HepG2 (cell line): ENCODE results near the gene GCNT4. TPM values are rescaled to one million over a fixed set of nuclear protein-coding genes. Genes with fewer than 3 reads are reported as not detected.

ENCODE experiments used
- ATAC-seq: fragments of 200-7000 bp; cut with Tn5 transposase; 3 replicates; pipeline ENCODE4 v1.9.1; 2020; ENCODE audit warnings: mild to moderate bottlenecking, moderate library complexity
- BruUV-seq: library from RNA; stranded (reverse); fragments of 400-500 nt; replicated peaks from 2 replicates; lab custom pipeline; 2021; lab: Mats Ljungman, UMichigan
- CTCF ChIA-PET: fragments of 300-600 bp; formaldehyde crosslinking; extraction: SDS; loops from one replicate; lab custom pipeline; 2021; ENCODE audit warnings: low total read pairs, inconsistent platforms, low intra/inter-chr PET ratio; lab: Yijun Ruan, JAX
- POLR2A ChIA-PET: fragments of 350-600 bp; sonication (Branson Sonifier 250); formaldehyde crosslinking; loops from one replicate; lab custom pipeline; 2020; ENCODE audit warnings: antibody characterized with exemption, inconsistent platforms; lab: Yijun Ruan, JAX
- DNase-seq: peaks from one replicate; pipeline ENCODE4 v3.0.0-alpha.2; 2015; ENCODE audit warnings: low spot score
- FAIRE-seq: peaks from 3 replicates; lab custom pipeline; 2011; peaks lifted over from hg19 to GRCh38; lab: Jason Lieb, UNC
- H2AFZ ChIP-seq: one replicate; pipeline ENCODE4 v1.6.1; 2011; ENCODE audit warnings: low read length, inconsistent platforms
- H3K27ac ChIP-seq: fragments of 300-600 bp; 3 replicates; pipeline ENCODE4 v1.8.0; 2011; ENCODE audit warnings: mixed run types, mild to moderate bottlenecking, mixed read lengths, low read length, inconsistent platforms; ENCODE audit not compliant: insufficient read depth; ENCODE audit errors: extremely low read length
- H3K27me3 ChIP-seq, 2 experiments: fragments of 200-600 bp in 1 of 2; 2 replicates in 1 of 2; 3 replicates in 1 of 2; pipeline versions ENCODE4 v1.6.0 to v1.8.0; 2011; ENCODE audit warnings: low read length in 2 of 2, mild to moderate bottlenecking in 2 of 2, moderate library complexity in 2 of 2, inconsistent platforms in 1 of 2; ENCODE audit not compliant: insufficient read depth in 2 of 2, control insufficient read depth in 1 of 2
- H3K36me3 ChIP-seq, 2 experiments: fragments of 200-600 bp in 1 of 2; replicated peaks in 1 of 2; 2 replicates in 1 of 2; 3 replicates in 1 of 2; pipeline versions ENCODE4 v1.5.1 to v1.8.0; 2011; ENCODE audit warnings: low read length in 2 of 2, inconsistent platforms in 1 of 2; ENCODE audit not compliant: insufficient read depth in 2 of 2, control insufficient read depth in 1 of 2
- H3K4me1 ChIP-seq: 2 replicates; pipeline ENCODE4 v1.5.1; 2012; ENCODE audit warnings: low read length, inconsistent platforms; ENCODE audit not compliant: insufficient read depth
- H3K4me2 ChIP-seq: 2 replicates; pipeline ENCODE4 v1.6.0; 2011; ENCODE audit warnings: low read depth, low read length, inconsistent platforms
- H3K4me3 ChIP-seq, 3 experiments: fragments of 200-600 bp in 1 of 3; sonication (generic), shearing (Covaris generic) in 1 of 3; replicated peaks in 1 of 3; 2 replicates each; pipeline ENCODE4 v1.5.1; 2011 to 2016; ENCODE audit warnings: low read length in 3 of 3, inconsistent platforms in 2 of 3, low read depth in 2 of 3, mild to moderate bottlenecking in 2 of 3, control low read depth in 1 of 3, mixed read lengths in 1 of 3; ENCODE audit not compliant: insufficient read depth in 1 of 3
- H3K79me2 ChIP-seq: one replicate; pipeline ENCODE4 v1.6.1; 2011; ENCODE audit warnings: low read length, inconsistent platforms; ENCODE audit not compliant: insufficient read depth
- H3K9ac ChIP-seq: 2 replicates; pipeline ENCODE4 v1.6.0; 2011; ENCODE audit warnings: mild to moderate bottlenecking, low read depth, low read length, inconsistent platforms; ENCODE audit not compliant: insufficient read depth
- H3K9me3 ChIP-seq: 2 replicates; pipeline ENCODE4 v1.5.1; 2012; ENCODE audit warnings: mild to moderate bottlenecking, low read length
- H4K20me1 ChIP-seq: 2 replicates; pipeline ENCODE4 v1.6.0; 2011; ENCODE audit warnings: inconsistent platforms, mild to moderate bottlenecking, low read length, moderate library complexity; ENCODE audit not compliant: insufficient read depth
- HES4 ChIP-seq: sonication (generic); formaldehyde crosslinking; IDR thresholded peaks from 2 replicates; pipeline ENCODE4 v1.9.0; 2021; ENCODE audit warnings: mild to moderate bottlenecking, missing genetic modification reagents, borderline replicate concordance
- HNRNPLL ChIP-seq: fragments of 200-400 bp; formaldehyde crosslinking; IDR thresholded peaks from 2 replicates; pipeline ENCODE4 v1.6.1; 2017; ENCODE audit warnings: mild to moderate bottlenecking, low read depth, low read length; ENCODE audit not compliant: poor library complexity, severe bottlenecking
- SMAD1 ChIP-seq: sonication (generic); formaldehyde crosslinking; IDR thresholded peaks from 2 replicates; pipeline ENCODE4 v1.4.0; 2020; ENCODE audit warnings: missing genetic modification reagents, low read depth, mild to moderate bottlenecking, borderline replicate concordance
- THAP9 ChIP-seq: sonication (generic); formaldehyde crosslinking; IDR thresholded peaks from 2 replicates; pipeline ENCODE4; 2020; ENCODE audit warnings: missing genetic modification reagents, mild to moderate bottlenecking, borderline replicate concordance
- TP53 ChIP-seq: sonication (generic); formaldehyde crosslinking; conservative IDR thresholded peaks from 2 replicates; pipeline ENCODE4 v1.4.0; 2020; ENCODE audit warnings: missing genetic modification reagents
- TRAFD1 ChIP-seq: sonication (generic); formaldehyde crosslinking; IDR thresholded peaks from 2 replicates; pipeline ENCODE4 v1.5.1; 2020; ENCODE audit warnings: missing genetic modification reagents, mild to moderate bottlenecking, borderline replicate concordance
- ZNF251 ChIP-seq: sonication (generic); formaldehyde crosslinking; IDR thresholded peaks from 2 replicates; pipeline ENCODE4 v1.9.0; 2021; ENCODE audit warnings: mild to moderate bottlenecking, missing genetic modification reagents
- WGBS: methylation state at CpG from one replicate; pipeline ENCODE4 v1.1.6; 2017; ENCODE audit warnings: low lambda C conversion rate; 5-methylcytosine and 5-hydroxymethylcytosine counted together
- in situ Hi-C: cut with HindIII; loops from 2 replicates; pipeline ENCODE4 v1.10.0; 2017; ENCODE audit warnings: low pct_unique_long_range_greater_than_20kb; ENCODE audit not compliant: extremely low pct_ligation_motif_present
- intact Hi-C: fragments of 100-400 bp; cut with micrococcal nuclease; formaldehyde crosslinking; loops from one replicate; pipeline ENCODE4 v1.10.0; 2022; ENCODE audit not compliant: unreplicated experiment
- polyA plus RNA-seq, 8 experiments: library from polyadenylated mRNA; depleted of rRNA in 3 of 8; stranded (reverse) in 7 of 8; unstranded in 1 of 8; fragments of >200 nt; fragmentation: Illumina TruSeq in 4 of 8; extraction: Trizol in 4 of 8; gene quantifications; 2 replicates each; pipeline versions ENCODE4 v1.2.1 to v1.2.3, GENCODE V29; 2011 to 2016; ENCODE audit warnings: low read depth in 4 of 8, missing spikeins in 1 of 8, mixed read lengths in 1 of 8; ENCODE audit not compliant: insufficient read depth in 1 of 8
- total RNA-seq, 5 experiments: library from RNA; depleted of rRNA; stranded (reverse); fragments of >200 nt; fragmentation: Illumina TruSeq; extraction: Trizol; gene quantifications; 2 replicates each; pipeline ENCODE4 v1.2.3, GENCODE V29; 2016; ENCODE audit warnings: low read depth in 1 of 5

Gene GCNT4
- total and polyA plus RNA-seq, 2 of the 13 experiments (the other 11 are each of a cell fraction or from before 2014, with no cell fraction given), result 0.22 to 0.38 TPM

GRCh38 chr5:75091597-75091996 lies 39.2 kb upstream of the GCNT4 start (continued):
- TF ChIP-seq THAP9 (CRISPR knock-in tag) (no peak), HES4 (no peak)
- TF ChIP-seq, all 625 proteins: peak for 0

DNA sequence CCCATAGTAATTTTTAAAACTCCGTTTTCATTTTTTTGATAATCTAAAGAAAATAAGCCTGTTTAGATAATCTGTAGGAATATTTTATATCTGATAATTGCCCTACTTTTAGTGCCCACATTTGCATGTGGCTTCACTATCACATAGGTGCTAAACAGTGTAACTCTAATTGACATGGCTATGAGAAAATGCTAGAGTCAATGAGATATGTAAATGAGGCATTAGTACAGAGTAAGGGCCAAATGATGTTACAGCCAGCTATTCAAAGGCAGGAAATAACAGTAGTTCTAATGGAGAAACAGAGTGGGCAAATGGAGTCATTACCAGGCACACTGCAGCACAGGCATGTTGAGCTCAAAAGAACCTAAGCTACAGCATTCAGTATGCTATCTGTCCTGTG lies 37.3 kb upstream of the GCNT4 start:
- H3K9ac ChIP-seq, result no peak overlapping the region
- no peak for TF ChIP-seq TP53 (CRISPR knock-in tag)
- no peak for TF ChIP-seq SMAD1 (CRISPR knock-in tag)
- TF ChIP-seq ZNF251, result no peak
- TF ChIP-seq HNRNPLL, result no peak
- TF ChIP-seq TRAFD1 (CRISPR knock-in tag), result no peak
- H3K27ac ChIP-seq, result no peak overlapping the region
- no peak overlapping the region for H3K4me2 ChIP-seq
- H3K4me3 ChIP-seq, result no peak overlapping the region
- H3K27me3 ChIP-seq, result peaks cover 3% of the 10 kb centered on the region in 2 experiments; a peak in 2 of 5 replicates
- H3K4me1 ChIP-seq, result no peaks in the 10 kb centered on the region
- FAIRE-seq (no peak), ATAC-seq (no peak), DNase-seq (no peak)
- in situ Hi-C loops, result no loop called here
- no peaks in the 10 kb centered on the region for H3K79me2 ChIP-seq
- no peaks in the 10 kb centered on the region for H3K9me3 ChIP-seq
- ChIA-PET POLR2A (no interaction called here), CTCF (no interaction called here)
- H2AFZ ChIP-seq, result no peak overlapping the region
- intact Hi-C loops, result no loop called here
- BruUV-seq, result no TSS peak
- H3K36me3 ChIP-seq, result no peaks in the 10 kb centered on the region
- WGBS, result 6% methylated on average over 1 of the region's 1 CpG
- H4K20me1 ChIP-seq, result no peaks in the 10 kb centered on the region
